HepG2 (cell line): ENCODE measurements around the gene FBRSL1. TPM values are rescaled to one million over a fixed set of nuclear protein-coding genes. Genes with fewer than 3 reads are reported as not detected.
A peak's percentile ranks its signal among the peaks of the same experiment; 100 is the strongest.

Experiments used
- HHEX ChIP-seq: IDR thresholded peaks from 2 replicates; pipeline ENCODE4 v1.6.1; 2016; ENCODE audit warnings: control low read depth
- NFKBIZ ChIP-seq: IDR thresholded peaks from 2 replicates; pipeline ENCODE4 v1.6.1; 2018; ENCODE audit warnings: missing genetic modification reagents, missing compliant biosample characterization
- RCOR2 ChIP-seq: IDR thresholded peaks from 2 replicates; pipeline ENCODE4 v1.6.1; 2016; ENCODE audit warnings: missing biosample characterization, missing genetic modification reagents
- SRY ChIP-seq: sonication (generic); formaldehyde crosslinking; IDR thresholded peaks from 2 replicates; pipeline ENCODE4 v1.8.0; 2022; ENCODE audit warnings: mild to moderate bottlenecking, missing genetic modification reagents
- TMF1 ChIP-seq: sonication (generic); formaldehyde crosslinking; IDR thresholded peaks from 2 replicates; pipeline ENCODE4 v1.8.1; 2022; ENCODE audit warnings: low read depth, missing genetic modification reagents
- XBP1 ChIP-seq: sonication (generic); formaldehyde crosslinking; IDR thresholded peaks from 2 replicates; pipeline ENCODE4 v1.5.0; 2020; ENCODE audit warnings: missing genetic modification reagents
- ZFP82 ChIP-seq: sonication (generic); formaldehyde crosslinking; IDR thresholded peaks from 2 replicates; pipeline ENCODE4 v1.5.1; 2020; ENCODE audit warnings: mild to moderate bottlenecking, missing genetic modification reagents, borderline replicate concordance
- ZMYM3 ChIP-seq: sonication (generic); formaldehyde crosslinking; IDR thresholded peaks from 2 replicates; pipeline ENCODE4 v1.5.1; 2020; ENCODE audit warnings: mild to moderate bottlenecking, missing genetic modification reagents
- ZNF205 ChIP-seq: IDR thresholded peaks from 2 replicates; pipeline ENCODE4 v1.6.1; 2018; ENCODE audit warnings: missing biosample characterization, missing genetic modification reagents
- ZNF260 ChIP-seq: sonication (generic); formaldehyde crosslinking; IDR thresholded peaks from 2 replicates; pipeline ENCODE4 v1.4.0; 2020; ENCODE audit warnings: missing genetic modification reagents, low read depth, mild to moderate bottlenecking, borderline replicate concordance
- ZNF747 ChIP-seq: sonication (generic); formaldehyde crosslinking; IDR thresholded peaks from 2 replicates; pipeline ENCODE4 v1.8.1; 2023; ENCODE audit warnings: missing genetic modification reagents, mild to moderate bottlenecking, borderline replicate concordance
- ZNF768 ChIP-seq: sonication (generic); formaldehyde crosslinking; IDR thresholded peaks from 2 replicates; pipeline ENCODE4 v1.4.0; 2020; ENCODE audit warnings: missing genetic modification reagents
- ZNF777 ChIP-seq: sonication (generic); formaldehyde crosslinking; IDR thresholded peaks from 2 replicates; pipeline ENCODE4 v1.4.0; 2020; ENCODE audit warnings: missing genetic modification reagents
- ZNF781 ChIP-seq: sonication (generic); formaldehyde crosslinking; IDR thresholded peaks from 2 replicates; pipeline ENCODE4 v1.5.1; 2020; ENCODE audit warnings: borderline replicate concordance, mild to moderate bottlenecking, missing genetic modification reagents; ENCODE audit errors: not compliant biosample characterization
- ZSCAN25 ChIP-seq: sonication (generic); formaldehyde crosslinking; IDR thresholded peaks from 2 replicates; pipeline ENCODE4 v1.8.0; 2022; ENCODE audit warnings: mild to moderate bottlenecking, missing genetic modification reagents
- polyA plus RNA-seq, 8 experiments: library from polyadenylated mRNA; depleted of rRNA in 3 of 8; stranded (reverse) in 7 of 8; unstranded in 1 of 8; fragments of >200 nt; fragmentation: Illumina TruSeq in 4 of 8; extraction: Trizol in 4 of 8; gene quantifications; 2 replicates each; pipeline versions ENCODE4 v1.2.1 to v1.2.3, GENCODE V29; 2011 to 2016; ENCODE audit warnings: low read depth in 4 of 8, missing spikeins in 1 of 8, mixed read lengths in 1 of 8; ENCODE audit not compliant: insufficient read depth in 1 of 8
- total RNA-seq, 5 experiments: library from RNA; depleted of rRNA; stranded (reverse); fragments of >200 nt; fragmentation: Illumina TruSeq; extraction: Trizol; gene quantifications; 2 replicates each; pipeline ENCODE4 v1.2.3, GENCODE V29; 2016; ENCODE audit warnings: low read depth in 1 of 5
- TF ChIP-seq, protein P1 (sequence below): sonication (generic); formaldehyde crosslinking; IDR thresholded peaks from 2 replicates; pipeline ENCODE4 v1.4.0; 2020; ENCODE audit warnings: mild to moderate bottlenecking, missing genetic modification reagents
- TF ChIP-seq, protein P2 (sequence below): sonication (generic); formaldehyde crosslinking; IDR thresholded peaks from 2 replicates; pipeline ENCODE4 v1.5.0; 2020; ENCODE audit warnings: mild to moderate bottlenecking, missing genetic modification reagents, borderline replicate concordance

FBRSL1 gene
- total and polyA plus RNA-seq, 2 of the 13 experiments (the other 11 are each of a cell fraction or from before 2014, with no cell fraction given) = 3.6 to 7.9 TPM

DNA sequence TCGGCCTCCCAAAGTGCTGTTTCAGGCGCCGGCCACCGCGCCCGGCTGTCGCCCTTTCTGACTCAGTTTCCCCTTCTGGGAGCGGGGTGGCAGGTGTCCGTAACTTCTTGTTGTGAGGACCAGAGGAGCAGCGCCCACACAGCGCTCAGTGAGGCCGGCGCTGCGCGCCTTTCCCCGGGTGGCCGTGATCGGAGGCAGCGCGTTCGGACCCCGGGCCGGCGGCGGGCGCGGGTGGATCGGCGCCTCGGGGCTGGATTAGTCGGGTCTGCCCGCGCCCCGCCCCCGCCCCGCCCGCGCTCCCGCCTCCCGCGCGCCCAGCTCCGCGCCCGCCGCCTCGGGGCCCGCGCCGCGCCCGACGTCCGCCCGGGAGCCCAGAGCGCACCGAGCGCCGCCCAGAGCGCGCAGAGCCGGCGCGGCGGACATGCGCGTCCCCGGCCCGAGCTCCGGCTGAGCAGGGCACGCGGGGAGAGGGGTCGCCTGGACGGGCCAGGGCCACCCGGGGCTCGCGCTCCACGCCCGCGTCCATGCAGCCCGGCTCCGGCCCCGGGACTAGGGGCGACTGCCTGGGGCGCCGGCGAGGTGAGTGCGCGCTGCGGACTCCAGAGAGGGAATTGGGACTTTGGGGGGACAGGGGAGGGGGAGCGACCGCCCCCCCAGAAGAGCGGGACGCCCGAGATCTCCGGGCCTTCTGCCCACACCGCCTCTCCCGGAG is 69.9 kb downstream of the FBRSL1 start (continued):
- TF ChIP-seq, protein P1, sequence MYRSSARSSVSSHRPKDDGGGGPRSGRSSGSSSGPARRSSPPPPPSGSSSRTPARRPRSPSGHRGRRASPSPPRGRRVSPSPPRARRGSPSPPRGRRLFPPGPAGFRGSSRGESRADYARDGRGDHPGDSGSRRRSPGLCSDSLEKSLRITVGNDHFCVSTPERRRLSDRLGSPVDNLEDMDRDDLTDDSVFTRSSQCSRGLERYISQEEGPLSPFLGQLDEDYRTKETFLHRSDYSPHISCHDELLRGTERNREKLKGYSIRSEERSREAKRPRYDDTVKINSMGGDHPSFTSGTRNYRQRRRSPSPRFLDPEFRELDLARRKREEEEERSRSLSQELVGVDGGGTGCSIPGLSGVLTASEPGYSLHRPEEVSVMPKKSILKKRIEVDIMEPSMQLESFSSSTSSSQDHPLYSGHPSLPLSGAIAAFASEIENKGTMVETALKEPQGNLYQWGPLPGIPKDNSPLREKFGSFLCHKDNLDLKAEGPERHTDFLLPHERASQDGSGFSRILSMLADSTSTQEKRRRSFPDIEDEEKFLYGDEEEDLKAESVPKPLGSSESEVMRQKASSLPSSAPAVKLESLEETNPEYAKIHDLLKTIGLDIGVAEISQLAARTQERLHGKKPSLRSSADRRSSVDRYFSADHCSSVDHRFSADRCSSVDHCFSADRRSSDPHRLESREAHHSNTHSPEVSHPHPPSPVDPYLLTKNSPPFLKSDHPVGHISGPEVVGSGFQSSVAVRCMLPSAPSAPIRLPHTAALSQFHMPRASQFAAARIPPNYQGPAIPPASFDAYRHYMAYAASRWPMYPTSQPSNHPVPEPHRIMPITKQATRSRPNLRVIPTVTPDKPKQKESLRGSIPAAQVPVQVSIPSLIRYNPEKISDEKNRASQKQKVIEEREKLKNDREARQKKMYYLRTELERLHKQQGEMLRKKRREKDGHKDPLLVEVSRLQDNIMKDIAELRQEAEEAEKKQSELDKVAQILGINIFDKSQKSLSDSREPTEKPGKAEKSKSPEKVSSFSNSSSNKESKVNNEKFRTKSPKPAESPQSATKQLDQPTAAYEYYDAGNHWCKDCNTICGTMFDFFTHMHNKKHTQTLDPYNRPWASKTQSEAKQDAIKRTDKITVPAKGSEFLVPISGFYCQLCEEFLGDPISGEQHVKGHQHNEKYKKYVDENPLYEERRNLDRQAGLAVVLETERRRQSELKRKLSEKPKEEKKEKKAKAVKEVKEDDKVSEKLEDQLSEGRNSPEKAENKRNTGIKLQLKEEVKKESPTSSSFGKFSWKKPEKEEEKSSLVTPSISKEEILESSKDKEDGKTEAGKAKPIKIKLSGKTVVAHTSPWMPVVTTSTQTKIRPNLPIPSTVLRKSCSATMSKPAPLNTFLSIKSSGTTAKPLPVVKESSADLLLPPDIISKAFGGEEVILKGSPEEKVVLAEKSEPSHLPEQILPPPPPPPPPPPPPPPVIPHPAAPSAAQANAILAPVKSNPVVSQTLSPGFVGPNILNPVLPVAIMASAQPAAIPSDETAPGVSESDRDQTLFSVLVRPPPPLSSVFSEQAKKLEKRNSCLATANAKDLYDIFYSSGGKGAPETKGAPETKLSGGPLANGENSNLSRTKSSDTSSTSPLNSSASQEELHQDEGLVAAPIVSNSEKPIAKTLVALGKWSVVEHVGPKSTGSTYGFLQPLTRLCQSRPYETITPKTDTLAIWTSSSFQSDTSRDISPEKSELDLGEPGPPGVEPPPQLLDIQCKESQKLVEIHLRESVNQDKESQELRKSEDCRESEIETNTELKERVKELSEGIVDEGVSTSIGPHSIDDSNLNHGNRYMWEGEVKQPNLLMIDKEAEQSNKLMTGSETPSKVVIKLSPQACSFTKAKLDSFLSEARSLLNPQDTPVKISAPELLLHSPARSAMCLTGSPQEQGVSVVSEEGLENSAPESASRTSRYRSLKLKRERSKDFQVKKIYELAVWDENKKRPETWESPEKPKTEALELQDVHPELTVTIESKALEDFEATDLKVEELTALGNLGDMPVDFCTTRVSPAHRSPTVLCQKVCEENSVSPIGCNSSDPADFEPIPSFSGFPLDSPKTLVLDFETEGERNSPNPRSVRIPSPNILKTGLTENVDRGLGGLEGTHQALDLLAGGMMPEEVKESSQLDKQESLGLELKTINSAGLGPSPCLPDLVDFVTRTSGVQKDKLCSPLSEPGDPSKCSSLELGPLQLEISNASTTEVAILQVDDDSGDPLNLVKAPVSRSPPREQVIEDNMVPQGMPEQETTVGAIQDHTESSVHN (CRISPR knock-in tag) = no peak
- TF ChIP-seq TMF1 (CRISPR knock-in tag) (no peak), ZMYM3 (CRISPR knock-in tag) (peak; percentile 54; the same call in 1 of the 2 replicates), ZNF747 (CRISPR knock-in tag) (0 out of 2 replicates have a peak, but pooled peaks have one; percentile 0), HHEX (CRISPR knock-in tag) (no peak), RCOR2 (CRISPR knock-in tag) (no peak), ZNF260 (CRISPR knock-in tag) (no peak), ZFP82 (0 out of 2 replicates have a peak, but pooled peaks have one; percentile 37), ZNF777 (CRISPR knock-in tag) (peak; percentile 74), NFKBIZ (CRISPR knock-in tag) (no peak), ZNF768 (CRISPR knock-in tag) (no peak), ZNF205 (CRISPR knock-in tag) (no peak), ZSCAN25 (CRISPR knock-in tag) (0 out of 2 replicates have a peak, but pooled peaks have one; percentile 18), SRY (peak; percentile 19; the same call in 1 of the 2 replicates), XBP1 (no peak), ZNF781 (CRISPR knock-in tag) (no peak)
- TF ChIP-seq, protein P2, sequence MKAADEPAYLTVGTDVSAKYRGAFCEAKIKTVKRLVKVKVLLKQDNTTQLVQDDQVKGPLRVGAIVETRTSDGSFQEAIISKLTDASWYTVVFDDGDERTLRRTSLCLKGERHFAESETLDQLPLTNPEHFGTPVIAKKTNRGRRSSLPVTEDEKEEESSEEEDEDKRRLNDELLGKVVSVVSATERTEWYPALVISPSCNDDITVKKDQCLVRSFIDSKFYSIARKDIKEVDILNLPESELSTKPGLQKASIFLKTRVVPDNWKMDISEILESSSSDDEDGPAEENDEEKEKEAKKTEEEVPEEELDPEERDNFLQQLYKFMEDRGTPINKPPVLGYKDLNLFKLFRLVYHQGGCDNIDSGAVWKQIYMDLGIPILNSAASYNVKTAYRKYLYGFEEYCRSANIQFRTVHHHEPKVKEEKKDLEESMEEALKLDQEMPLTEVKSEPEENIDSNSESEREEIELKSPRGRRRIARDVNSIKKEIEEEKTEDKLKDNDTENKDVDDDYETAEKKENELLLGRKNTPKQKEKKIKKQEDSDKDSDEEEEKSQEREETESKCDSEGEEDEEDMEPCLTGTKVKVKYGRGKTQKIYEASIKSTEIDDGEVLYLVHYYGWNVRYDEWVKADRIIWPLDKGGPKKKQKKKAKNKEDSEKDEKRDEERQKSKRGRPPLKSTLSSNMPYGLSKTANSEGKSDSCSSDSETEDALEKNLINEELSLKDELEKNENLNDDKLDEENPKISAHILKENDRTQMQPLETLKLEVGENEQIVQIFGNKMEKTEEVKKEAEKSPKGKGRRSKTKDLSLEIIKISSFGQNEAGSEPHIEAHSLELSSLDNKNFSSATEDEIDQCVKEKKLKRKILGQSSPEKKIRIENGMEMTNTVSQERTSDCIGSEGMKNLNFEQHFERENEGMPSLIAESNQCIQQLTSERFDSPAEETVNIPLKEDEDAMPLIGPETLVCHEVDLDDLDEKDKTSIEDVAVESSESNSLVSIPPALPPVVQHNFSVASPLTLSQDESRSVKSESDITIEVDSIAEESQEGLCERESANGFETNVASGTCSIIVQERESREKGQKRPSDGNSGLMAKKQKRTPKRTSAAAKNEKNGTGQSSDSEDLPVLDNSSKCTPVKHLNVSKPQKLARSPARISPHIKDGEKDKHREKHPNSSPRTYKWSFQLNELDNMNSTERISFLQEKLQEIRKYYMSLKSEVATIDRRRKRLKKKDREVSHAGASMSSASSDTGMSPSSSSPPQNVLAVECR (CRISPR knock-in tag) = peak; percentile 24; the same call in 1 of the 2 replicates
